Measurements from ENCODE around the gene ADCY5.

GRCh38 chr3:123326531-123326930 is 122.4 kb downstream of the ADCY5 start:
- TF ChIP-seq CTCF (IDR thresholded peaks at IDR 0.05) (no peak), POLR2AphosphoS5 (IDR thresholded peaks at IDR 0.05; ENCODE audit: low read depth, low read length) (no peak), REST (IDR thresholded peaks at IDR 0.05; ENCODE audit: insufficient read depth in 1 of 2, low read depth in 2 of 2, low read length in 1 of 2) (no peak)

All from Panc1 (cell line).